GM23338 (cell line): ENCODE data around the gene SND1.

Experiments used
- CREB1 ChIP-seq: fragments of 250-450 bp; sonication (Bioruptor Pico); IDR thresholded peaks from 2 replicates; pipeline ENCODE4 v1.5.0; 2020; ENCODE audit warnings: low read depth, mild to moderate bottlenecking, moderate library complexity
- CTCF ChIP-seq, 2 experiments: fragments of 200-600 bp in 1 of 2; sonication (generic) in 1 of 2; conservative IDR thresholded peaks; 2 replicates each; pipeline versions ENCODE4 v1.5.1 to v1.6.1; 2016 to 2017; ENCODE audit warnings: antibody characterized with exemption in 2 of 2, low read depth in 2 of 2, mild to moderate bottlenecking in 2 of 2, moderate library complexity in 1 of 2
- ETS1 ChIP-seq: IDR thresholded peaks from 2 replicates; pipeline ENCODE4 v1.6.1; 2016; ENCODE audit warnings: antibody characterized with exemption
- EZH2 ChIP-seq: fragments of 200-600 bp; sonication (generic); IDR thresholded peaks from one replicate; pipeline ENCODE4 v1.8.0; 2017; ENCODE audit warnings: antibody characterized with exemption, mild to moderate bottlenecking, low read depth; ENCODE audit not compliant: unreplicated experiment
- EZH2phosphoT487 ChIP-seq: fragments of 200-600 bp; sonication (generic); IDR thresholded peaks from one replicate; pipeline ENCODE4 v1.8.1; 2018; ENCODE audit warnings: antibody characterized with exemption; ENCODE audit not compliant: unreplicated experiment
- JUNB ChIP-seq: IDR thresholded peaks from one replicate; pipeline ENCODE4 v1.6.1; 2016; ENCODE audit warnings: antibody characterized with exemption; ENCODE audit not compliant: unreplicated experiment
- NANOG ChIP-seq: IDR thresholded peaks from 2 replicates; pipeline ENCODE4 v1.6.1; 2016; ENCODE audit warnings: antibody characterized with exemption, borderline replicate concordance
- POLR2AphosphoS5 ChIP-seq: IDR thresholded peaks from 2 replicates; pipeline ENCODE4 v1.6.1; 2016; ENCODE audit warnings: antibody characterized with exemption, low read depth
- REST ChIP-seq: IDR thresholded peaks from one replicate; pipeline ENCODE4 v1.6.1; 2018; ENCODE audit warnings: antibody characterized with exemption; ENCODE audit not compliant: unreplicated experiment
- STAT1 ChIP-seq: IDR thresholded peaks from one replicate; pipeline ENCODE4 v1.6.1; 2016; ENCODE audit warnings: antibody characterized with exemption; ENCODE audit not compliant: unreplicated experiment
- ZNF114 ChIP-seq: fragments of 250-450 bp; sonication (Bioruptor Pico); IDR thresholded peaks from 2 replicates; pipeline ENCODE4 v1.5.0; 2020; ENCODE audit warnings: mild to moderate bottlenecking, moderate library complexity

- no peak for TF ChIP-seq CTCF (conservative IDR thresholded peaks at IDR 0.05; ENCODE audit: low read depth in 2 of 2)
- TF ChIP-seq EZH2: no peak
- TF ChIP-seq POLR2AphosphoS5: no peak
- no peak for TF ChIP-seq CREB1 (CRISPR knock-in tag)
- no peak for TF ChIP-seq NANOG
- TF ChIP-seq JUNB: no peak
- no peak for TF ChIP-seq EZH2phosphoT487
- TF ChIP-seq REST: no peak
- TF ChIP-seq ZNF114: no peak
- TF ChIP-seq ETS1: no peak
- no peak for TF ChIP-seq STAT1
These were observed 112.7 kb downstream of the SND1 start for GRCh38 chr7:127764681-127765080.
